HCT116 (cell line): ENCODE measurements around the gene PROM2. TPM values are rescaled to one million over a fixed set of nuclear protein-coding genes. Genes with fewer than 3 reads are reported as not detected.

ENCODE experiments used
- ATAC-seq: fragments of 200-7000 bp; cut with Tn5 transposase; 2 replicates; pipeline ENCODE4 v1.9.1; 2020; ENCODE audit warnings: mild to moderate bottlenecking, moderate library complexity
- BruUV-seq: library from RNA; stranded (reverse); fragments of 400-500 nt; replicated peaks from 2 replicates; lab custom pipeline; 2021; lab: Mats Ljungman, UMichigan
- CTCF ChIA-PET: fragments of 300-600 bp; sonication (Branson Sonifier 250); formaldehyde crosslinking; loops from one replicate; lab custom pipeline; 2021; ENCODE audit warnings: antibody characterized with exemption; lab: Charles Lee
- POLR2A ChIA-PET: fragments of 300-600, 350-600 bp; sonication (Branson Sonifier 250); formaldehyde crosslinking; loops from one replicate; lab custom pipeline; 2021; ENCODE audit warnings: antibody characterized with exemption; lab: Charles Lee
- RAD21 ChIA-PET, 2 experiments: fragments of 300-600 bp; sonication (Branson Sonifier 250); formaldehyde crosslinking; loops; one replicate each; lab custom pipeline; 2023; ENCODE audit warnings: low total read pairs in 2 of 2; ENCODE audit not compliant: uncharacterized antibody in 2 of 2, unreplicated experiment in 2 of 2, low non-redundant PET in 1 of 2; lab: Charles Lee
- DNase-seq: peaks from one replicate; pipeline ENCODE4 v3.0.0-alpha.2; 2010; ENCODE audit warnings: low read depth, low spot score
- H2AFZ ChIP-seq: fragments of 200-600 bp; shearing (Covaris generic), sonication (generic); 2 replicates; pipeline ENCODE4 v1.6.1; 2017; ENCODE audit warnings: low read depth, mixed run types, mixed read lengths, antibody characterized with exemption, low read length; ENCODE audit not compliant: poor library complexity, severe bottlenecking
- H3K27ac ChIP-seq: 2 replicates; pipeline ENCODE4 v1.5.1; 2012; ENCODE audit warnings: low read depth, low read length
- H3K27me3 ChIP-seq: fragments of 200-600 bp; sonication (generic); 2 replicates; pipeline ENCODE4 v1.6.1; 2016; ENCODE audit warnings: mixed run types, low read length, mixed read lengths; ENCODE audit not compliant: insufficient read depth
- H3K36me3 ChIP-seq, 2 experiments: fragments of 200-500 bp in 1 of 2; fragments of 200-600 bp in 1 of 2; sonication (Bioruptor generic) in 1 of 2; sonication (generic) in 1 of 2; 2 replicates each; pipeline versions ENCODE4 v1.5.1 to v1.6.1; 2014 to 2016; ENCODE audit warnings: low read length in 2 of 2, inconsistent platforms in 1 of 2, mixed read lengths in 1 of 2, mixed run types in 1 of 2; ENCODE audit not compliant: insufficient read depth in 2 of 2, control insufficient read depth in 1 of 2
- H3K4me1 ChIP-seq, 2 experiments: fragments of 200-600 bp in 1 of 2; sonication (generic) in 1 of 2; 2 replicates each; pipeline versions ENCODE4 v1.5.1 to v1.6.1; 2012 to 2017; ENCODE audit warnings: low read length in 2 of 2, inconsistent platforms in 1 of 2, mild to moderate bottlenecking in 1 of 2, mixed read lengths in 1 of 2, mixed run types in 1 of 2, moderate library complexity in 1 of 2; ENCODE audit not compliant: insufficient read depth in 2 of 2, control insufficient read depth in 1 of 2
- H3K4me2 ChIP-seq: fragments of 200-600 bp; sonication (generic); 2 replicates; pipeline ENCODE4 v1.6.1; 2017; ENCODE audit warnings: mixed run types, low read length, mixed read lengths
- H3K4me3 ChIP-seq, 2 experiments: fragments of 200-600 bp in 1 of 2; sonication (generic) in 1 of 2; replicated peaks in 1 of 2; 2 replicates each; pipeline ENCODE4 v1.5.1; 2011 to 2016; ENCODE audit warnings: low read length in 2 of 2, control low read depth in 1 of 2, low read depth in 1 of 2, mild to moderate bottlenecking in 1 of 2, mixed read lengths in 1 of 2, mixed run types in 1 of 2
- H3K79me2 ChIP-seq: fragments of 200-600 bp; sonication (generic); 2 replicates; pipeline ENCODE4 v1.6.1; 2017; ENCODE audit warnings: mild to moderate bottlenecking, mixed run types, low read length, moderate library complexity, mixed read lengths; ENCODE audit not compliant: insufficient read depth
- H3K9ac ChIP-seq: fragments of 200-600 bp; sonication (generic); 2 replicates; pipeline ENCODE4 v1.6.1; 2016; ENCODE audit warnings: low read length, mixed read lengths
- H3K9me2 ChIP-seq: fragments of 200-600 bp; sonication (generic), shearing (Covaris generic); 2 replicates; pipeline ENCODE4 v1.6.1; 2017; ENCODE audit warnings: mixed run types, mild to moderate bottlenecking, moderate library complexity; ENCODE audit not compliant: insufficient read depth
- H3K9me3 ChIP-seq, 2 experiments: fragments of 200-500 bp in 1 of 2; fragments of 200-600 bp in 1 of 2; sonication (Bioruptor generic) in 1 of 2; sonication (generic) in 1 of 2; 2 replicates each; pipeline ENCODE4 v1.6.1; 2014 to 2017; ENCODE audit warnings: low read length in 2 of 2, mixed read lengths in 2 of 2, inconsistent platforms in 1 of 2, low read depth in 1 of 2, mild to moderate bottlenecking in 1 of 2, mixed run types in 1 of 2, moderate library complexity in 1 of 2; ENCODE audit not compliant: control insufficient read depth in 1 of 2, insufficient read depth in 1 of 2
- H4K20me1 ChIP-seq: fragments of 200-600 bp; sonication (generic), shearing (Covaris generic); 2 replicates; pipeline ENCODE4 v1.6.1; 2017; ENCODE audit warnings: mixed run types, mild to moderate bottlenecking, moderate library complexity; ENCODE audit not compliant: insufficient read depth
- CBX3 ChIP-seq: IDR thresholded peaks from 2 replicates; pipeline ENCODE4 v1.6.1; 2012; ENCODE audit warnings: low read depth
- EZH2 ChIP-seq: fragments of 200-600 bp; sonication (generic); IDR thresholded peaks from 2 replicates; pipeline ENCODE4 v1.6.1; 2017; ENCODE audit warnings: antibody characterized with exemption, mixed run types
- EZH2phosphoT487 ChIP-seq: fragments of 200-600 bp; IDR thresholded peaks from 2 replicates; pipeline ENCODE4 v1.6.1; 2018; ENCODE audit warnings: antibody characterized with exemption, borderline replicate concordance
- FOSL1 ChIP-seq: IDR thresholded peaks from 2 replicates; pipeline ENCODE4 v1.6.1; 2012; ENCODE audit warnings: low read depth
- JUND ChIP-seq: IDR thresholded peaks from 2 replicates; pipeline ENCODE4 v1.6.1; 2012
- POLR2A ChIP-seq: IDR thresholded peaks from 2 replicates; pipeline ENCODE4 v1.7.0; 2011; ENCODE audit warnings: borderline replicate concordance; ENCODE audit not compliant: insufficient read depth, insufficient read length; ENCODE audit errors: extremely low read depth
- POLR2AphosphoS5 ChIP-seq: IDR thresholded peaks from 2 replicates; pipeline ENCODE4 v1.6.1; 2011; ENCODE audit warnings: mild to moderate bottlenecking, low read depth, low read length, moderate library complexity
- RAD21 ChIP-seq: IDR thresholded peaks from 2 replicates; pipeline ENCODE4 v1.6.1; 2012; ENCODE audit warnings: low read depth, mild to moderate bottlenecking
- SP1 ChIP-seq: IDR thresholded peaks from 2 replicates; pipeline ENCODE4 v1.6.1; 2012; ENCODE audit warnings: low read depth
- SRF ChIP-seq: IDR thresholded peaks from 2 replicates; pipeline ENCODE4 v1.6.1; 2012; ENCODE audit warnings: low read depth
- TCF7L2 ChIP-seq: IDR thresholded peaks from 2 replicates; pipeline ENCODE4 v1.7.0; 2011; ENCODE audit warnings: borderline replicate concordance, inconsistent platforms; ENCODE audit not compliant: insufficient read depth, insufficient read length; ENCODE audit errors: extremely low read depth
- YY1 ChIP-seq: IDR thresholded peaks from 2 replicates; pipeline ENCODE4 v1.6.1; 2011; ENCODE audit warnings: low read length, low read depth, moderate library complexity, mild to moderate bottlenecking; ENCODE audit not compliant: insufficient replicate concordance; ENCODE audit errors: extremely low read depth
- ZFX ChIP-seq: fragments of 450-650 bp; IDR thresholded peaks from 2 replicates; pipeline ENCODE4 v1.6.1; 2017
- ZNF274 ChIP-seq: fragments of 200-500 bp; sonication (Bioruptor generic); IDR thresholded peaks from 2 replicates; pipeline ENCODE4 v1.6.1; 2014; ENCODE audit warnings: mild to moderate bottlenecking, low read depth, low read length, inconsistent platforms
- intact Hi-C: fragments of 100-400 bp; cut with micrococcal nuclease; formaldehyde crosslinking; loops from 2 replicates; pipeline ENCODE4 v1.10.0; 2022
- total RNA-seq: library from RNA; stranded (reverse); gene quantifications from one replicate; pipeline ENCODE4 v1.2.1, GENCODE V29; 2021; ENCODE audit not compliant: unreplicated experiment
- TF ChIP-seq, protein P1 (sequence below): IDR thresholded peaks from 2 replicates; pipeline ENCODE4 v1.6.1; 2012; ENCODE audit warnings: low read depth
- TF ChIP-seq, protein P2 (sequence below), 3 experiments: fragments of 200-600 bp in 1 of 3; sonication (generic) in 1 of 3; IDR thresholded peaks in 2 of 3; conservative IDR thresholded peaks in 1 of 3; 2 replicates each; pipeline ENCODE4 v1.5.1; 2012 to 2017; ENCODE audit warnings: low read depth in 2 of 3, low read length in 2 of 3, antibody characterized with exemption in 1 of 3, borderline replicate concordance in 1 of 3, control low read depth in 1 of 3, mild to moderate bottlenecking in 1 of 3, mixed read lengths in 1 of 3, mixed run types in 1 of 3, moderate library complexity in 1 of 3; ENCODE audit not compliant: insufficient read depth in 1 of 3
- TF ChIP-seq, protein P3 (sequence below): IDR thresholded peaks from 2 replicates; pipeline ENCODE4 v1.6.1; 2012

PROM2 gene
- total RNA-seq, 1 experiment from 2014 or later: 11.9 TPM

DNA sequence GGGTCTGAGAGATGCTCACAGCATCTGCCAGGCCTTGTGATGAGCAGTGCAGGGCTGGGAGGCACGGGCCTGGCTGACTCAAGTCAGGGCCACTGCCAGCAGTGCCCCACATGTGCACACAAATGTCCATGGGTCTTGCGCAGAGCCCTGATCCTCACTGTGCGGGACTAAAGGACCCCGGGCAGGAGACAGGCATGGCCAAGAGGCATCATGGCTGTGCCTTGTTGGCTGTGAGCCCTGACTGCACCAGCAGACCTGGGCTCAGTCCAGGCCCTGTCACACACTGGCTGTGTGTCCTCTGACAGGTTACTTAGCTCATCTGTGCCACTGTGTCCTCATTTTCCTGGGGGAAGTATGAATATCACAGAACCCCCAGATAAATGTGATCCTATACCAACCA is 26.9 kb downstream of the PROM2 start (continued):
- TF ChIP-seq, protein P1, sequence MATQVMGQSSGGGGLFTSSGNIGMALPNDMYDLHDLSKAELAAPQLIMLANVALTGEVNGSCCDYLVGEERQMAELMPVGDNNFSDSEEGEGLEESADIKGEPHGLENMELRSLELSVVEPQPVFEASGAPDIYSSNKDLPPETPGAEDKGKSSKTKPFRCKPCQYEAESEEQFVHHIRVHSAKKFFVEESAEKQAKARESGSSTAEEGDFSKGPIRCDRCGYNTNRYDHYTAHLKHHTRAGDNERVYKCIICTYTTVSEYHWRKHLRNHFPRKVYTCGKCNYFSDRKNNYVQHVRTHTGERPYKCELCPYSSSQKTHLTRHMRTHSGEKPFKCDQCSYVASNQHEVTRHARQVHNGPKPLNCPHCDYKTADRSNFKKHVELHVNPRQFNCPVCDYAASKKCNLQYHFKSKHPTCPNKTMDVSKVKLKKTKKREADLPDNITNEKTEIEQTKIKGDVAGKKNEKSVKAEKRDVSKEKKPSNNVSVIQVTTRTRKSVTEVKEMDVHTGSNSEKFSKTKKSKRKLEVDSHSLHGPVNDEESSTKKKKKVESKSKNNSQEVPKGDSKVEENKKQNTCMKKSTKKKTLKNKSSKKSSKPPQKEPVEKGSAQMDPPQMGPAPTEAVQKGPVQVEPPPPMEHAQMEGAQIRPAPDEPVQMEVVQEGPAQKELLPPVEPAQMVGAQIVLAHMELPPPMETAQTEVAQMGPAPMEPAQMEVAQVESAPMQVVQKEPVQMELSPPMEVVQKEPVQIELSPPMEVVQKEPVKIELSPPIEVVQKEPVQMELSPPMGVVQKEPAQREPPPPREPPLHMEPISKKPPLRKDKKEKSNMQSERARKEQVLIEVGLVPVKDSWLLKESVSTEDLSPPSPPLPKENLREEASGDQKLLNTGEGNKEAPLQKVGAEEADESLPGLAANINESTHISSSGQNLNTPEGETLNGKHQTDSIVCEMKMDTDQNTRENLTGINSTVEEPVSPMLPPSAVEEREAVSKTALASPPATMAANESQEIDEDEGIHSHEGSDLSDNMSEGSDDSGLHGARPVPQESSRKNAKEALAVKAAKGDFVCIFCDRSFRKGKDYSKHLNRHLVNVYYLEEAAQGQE: no peak
- TF ChIP-seq RAD21 (no peak), YY1 (no peak), JUND (no peak), SRF (no peak), POLR2AphosphoS5 (no peak), ZNF274 (no peak), EZH2phosphoT487 (no peak)

DNA sequence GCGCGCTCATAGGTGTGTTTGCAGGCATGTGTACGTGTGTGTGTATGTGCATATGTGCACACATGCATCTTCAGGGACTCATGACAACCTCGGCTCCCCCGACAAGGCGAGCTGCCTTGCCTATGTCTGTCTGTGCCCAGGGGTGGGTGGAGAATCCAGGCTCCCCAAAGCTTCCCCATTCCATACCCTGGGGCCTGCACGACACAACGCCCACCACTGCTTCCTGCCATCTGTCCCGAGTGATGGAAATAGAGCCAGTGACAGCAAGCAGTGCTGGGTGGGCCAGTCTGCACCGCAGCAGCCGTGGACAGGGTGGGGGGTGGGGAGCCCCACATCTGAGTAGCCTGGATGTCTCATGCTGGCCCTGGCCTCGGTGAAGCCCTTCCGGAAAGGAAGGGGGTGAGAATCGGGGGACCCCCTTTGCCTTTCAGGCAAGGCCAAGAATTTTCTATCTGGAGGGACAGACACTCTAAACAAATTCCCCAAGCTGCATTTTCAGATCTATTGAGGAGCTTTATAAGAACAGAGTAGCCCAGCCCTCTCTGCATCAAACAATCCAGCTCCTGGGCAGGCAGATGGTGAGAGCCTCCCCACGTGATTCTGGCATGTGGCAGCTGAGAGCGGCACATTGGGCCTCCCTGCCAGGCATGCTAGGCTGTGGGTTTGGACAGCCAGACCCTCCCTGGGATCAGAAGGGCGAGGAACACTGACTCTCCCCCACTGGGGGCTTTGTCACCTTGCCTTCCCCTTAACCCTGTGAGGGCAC is 27.8 kb downstream of the PROM2 start:
- intact Hi-C loops: no loop called here
- no peaks in the 10 kb centered on the region for H3K79me2 ChIP-seq
- H3K4me1 ChIP-seq: peaks cover 0 to 8% of the 10 kb centered on the region in 2 experiments; a peak in 1 of 4 replicates
- H3K9me3 ChIP-seq: no peaks in the 10 kb centered on the region
- DNase-seq (no peak), ATAC-seq (no peak)
- H3K27ac ChIP-seq: no peak overlapping the region
- H3K9ac ChIP-seq: no peak overlapping the region
- H3K27me3 ChIP-seq: no peaks in the 10 kb centered on the region
- no peaks in the 10 kb centered on the region for H4K20me1 ChIP-seq
- no peaks in the 10 kb centered on the region for H3K9me2 ChIP-seq
- CTCF ChIA-PET: interaction anchor here (1.4 kb wide), 1 partner anchor 25 kb away, joined by 4 read pairs; no protein-coding TSS in a partner anchor
- no peak overlapping the region for H2AFZ ChIP-seq
- no peak overlapping the region for H3K4me3 ChIP-seq
- RAD21 ChIA-PET: no interaction called here
- POLR2A ChIA-PET: no interaction called here
- no TSS peak for BruUV-seq
- no peak overlapping the region for H3K4me2 ChIP-seq
- H3K36me3 ChIP-seq: no peaks in the 10 kb centered on the region
- TF ChIP-seq, protein P2, sequence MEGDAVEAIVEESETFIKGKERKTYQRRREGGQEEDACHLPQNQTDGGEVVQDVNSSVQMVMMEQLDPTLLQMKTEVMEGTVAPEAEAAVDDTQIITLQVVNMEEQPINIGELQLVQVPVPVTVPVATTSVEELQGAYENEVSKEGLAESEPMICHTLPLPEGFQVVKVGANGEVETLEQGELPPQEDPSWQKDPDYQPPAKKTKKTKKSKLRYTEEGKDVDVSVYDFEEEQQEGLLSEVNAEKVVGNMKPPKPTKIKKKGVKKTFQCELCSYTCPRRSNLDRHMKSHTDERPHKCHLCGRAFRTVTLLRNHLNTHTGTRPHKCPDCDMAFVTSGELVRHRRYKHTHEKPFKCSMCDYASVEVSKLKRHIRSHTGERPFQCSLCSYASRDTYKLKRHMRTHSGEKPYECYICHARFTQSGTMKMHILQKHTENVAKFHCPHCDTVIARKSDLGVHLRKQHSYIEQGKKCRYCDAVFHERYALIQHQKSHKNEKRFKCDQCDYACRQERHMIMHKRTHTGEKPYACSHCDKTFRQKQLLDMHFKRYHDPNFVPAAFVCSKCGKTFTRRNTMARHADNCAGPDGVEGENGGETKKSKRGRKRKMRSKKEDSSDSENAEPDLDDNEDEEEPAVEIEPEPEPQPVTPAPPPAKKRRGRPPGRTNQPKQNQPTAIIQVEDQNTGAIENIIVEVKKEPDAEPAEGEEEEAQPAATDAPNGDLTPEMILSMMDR (IDR thresholded peaks at IDR 0.05 in 2 of 3, conservative IDR thresholded peaks at IDR 0.05 in 1 of 3; ENCODE audit: borderline replicate concordance in 1 of 3, insufficient read depth in 1 of 3, low read depth in 2 of 3, low read length in 2 of 3): no peak
- TF ChIP-seq ZNF274 (no peak), FOSL1 (no peak), TCF7L2 (no peak), EZH2phosphoT487 (no peak), JUND (no peak), ZFX (no peak), CBX3 (no peak), EZH2 (no peak), SP1 (no peak), POLR2A (no peak)
- TF ChIP-seq, protein P3, sequence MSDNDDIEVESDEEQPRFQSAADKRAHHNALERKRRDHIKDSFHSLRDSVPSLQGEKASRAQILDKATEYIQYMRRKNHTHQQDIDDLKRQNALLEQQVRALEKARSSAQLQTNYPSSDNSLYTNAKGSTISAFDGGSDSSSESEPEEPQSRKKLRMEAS: no peak
